ENCODE data around the gene LRRC40. TPM values are rescaled to one million over a fixed set of nuclear protein-coding genes. Genes with fewer than 3 reads are reported as not detected.

LRRC40 gene
- 12.9 TPM for total RNA-seq (2013)
- polyA plus RNA-seq (1 to 10 TPM; 4.3 to 6.3 (median 5.0) TPM), polyA minus RNA-seq (5.3 and 6.8 TPM in 2 replicates), total RNA-seq (15.6 to 38.0 (median 27.4) reads per million in 11 experiments)

- no peaks in the 10 kb centered on the region for H3K27me3 ChIP-seq (ENCODE audit: control insufficient read depth in 2 of 2, insufficient read depth in 2 of 2, low read length in 2 of 2)
- DNase-seq: peak; percentile 89 to 95 (median 94)
- H3K27ac ChIP-seq (ENCODE audit: low read depth in 1 of 2, low read length in 2 of 2): peak within 1 kb of the TSS; percentile 85 to 95
- no peaks in the 10 kb centered on the region for H3K9me3 ChIP-seq (replicated peaks in 1 of 2; ENCODE audit: control insufficient read depth in 1 of 2, insufficient read depth in 1 of 2, low read length in 2 of 2)
- Mint-ChIP-seq H3K9me3 (no peaks in the 10 kb centered on the region), H3K27me3 (ENCODE audit: low read depth in 3 of 3) (peaks cover 0 to 3% (median 0%) of the 10 kb centered on the region in 3 donors), H3K27ac (peak within 1 kb of the TSS; percentile 99 to 100 (median 99)), H3K4me1 (peaks cover 45% of the 10 kb centered on the region), H3K36me3 (peaks cover 15 to 26% of the 10 kb centered on the region in 2 donors), H3K4me3 (peak within 1 kb of the TSS; percentile 96 to 99)
- H3K4me1 ChIP-seq (ENCODE audit: control insufficient read depth in 1 of 2, insufficient read depth in 2 of 2, low read length in 2 of 2): peaks cover 15 to 34% of the 10 kb centered on the region in 2 donors
- 0% methylated on average over 29 of the region's 47 CpGs for WGBS (ENCODE audit: insufficient coverage)
- peaks cover 99% of the 10 kb centered on the region for H3K79me2 ChIP-seq (ENCODE audit: insufficient read depth, low read length)
- intact Hi-C loops (cut with micrococcal nuclease): loop anchor here (5.0 to 10.0 kb wide), 3 partner anchors 149 to 879 kb away; partner anchors contain the start of genes ZRANB2 (in 2 of the 2) and ANKRD13C (in 1 of the 2)
- H3K4me3 ChIP-seq (replicated peaks in 1 of 3; ENCODE audit: low read depth in 2 of 3, low read length in 3 of 3): peak within 1 kb of the TSS; percentile 87 to 100 (median 92)
- H3K4me2 ChIP-seq (replicated peaks; ENCODE audit: extremely low read depth, low read length, poor library complexity, severe bottlenecking): peak within 1 kb of the TSS; percentile 92
- peak within 1 kb of the TSS; percentile 91 for H3K9ac ChIP-seq (ENCODE audit: insufficient read depth, low read length, poor library complexity, severe bottlenecking)
- H3K36me3 ChIP-seq (replicated peaks in 1 of 2; ENCODE audit: control insufficient read depth in 1 of 2, insufficient read depth in 2 of 2, low read length in 2 of 2): peaks cover 0 to 21% of the 10 kb centered on the region in 2 donors
- H2AFZ ChIP-seq (ENCODE audit: insufficient read depth, low read depth, low read length, poor library complexity, severe bottlenecking): peak within 1 kb of the TSS; percentile 91
- no peak for TF ChIP-seq CTCF (IDR thresholded peaks at IDR 0.05)
- H4K20me1 ChIP-seq (ENCODE audit: insufficient read depth, low read length): peaks cover 5% of the 10 kb centered on the region
Measured at GRCh38 chr1:70205434-70206118, at the start of gene LRRC40. Gene LRRC40 (minus strand): TSS chr1:70205579. CDS start chr1:70205540, 39 bp downstream.

GRCh38 chr1:70248729-70249128, 43.4 kb upstream of the LRRC40 start:
- no peaks in the 10 kb centered on the region for H3K9me3 Mint-ChIP-seq
- intact Hi-C loops (cut with micrococcal nuclease): loop anchor here in 1 of 2 donors (10.0 kb wide), 1 partner anchor 816 kb away; no protein-coding TSS in a partner anchor
- no peak for TF ChIP-seq CTCF (IDR thresholded peaks at IDR 0.05)
- no peak for DNase-seq
- WGBS (ENCODE audit: insufficient coverage): 100% methylated on average over 2 of the region's 4 CpGs
- Histone ChIP-seq H3K9me3 (replicated peaks in 1 of 2; ENCODE audit: control insufficient read depth in 1 of 2, insufficient read depth in 1 of 2, low read length in 2 of 2) (no peaks in the 10 kb centered on the region), H3K27me3 (ENCODE audit: control insufficient read depth in 2 of 2, insufficient read depth in 2 of 2, low read length in 2 of 2) (no peaks in the 10 kb centered on the region), H3K36me3 (replicated peaks in 1 of 2; ENCODE audit: control insufficient read depth in 1 of 2, insufficient read depth in 2 of 2, low read length in 2 of 2) (peaks cover 93 to 100% of the 10 kb centered on the region in 2 donors), H3K4me3 (replicated peaks in 1 of 3; ENCODE audit: low read depth in 2 of 3, low read length in 3 of 3) (no peak overlapping the region), H3K79me2 (ENCODE audit: insufficient read depth, low read length) (peaks cover 2% of the 10 kb centered on the region), H3K9ac (ENCODE audit: insufficient read depth, low read length, poor library complexity, severe bottlenecking) (no peak overlapping the region), H2AFZ (ENCODE audit: insufficient read depth, low read depth, low read length, poor library complexity, severe bottlenecking) (no peak overlapping the region), H3K4me1 (ENCODE audit: control insufficient read depth in 1 of 2, insufficient read depth in 2 of 2, low read length in 2 of 2) (no peaks in the 10 kb centered on the region), H3K27ac (ENCODE audit: low read depth in 1 of 2, low read length in 2 of 2) (no peak overlapping the region), H3K4me2 (replicated peaks; ENCODE audit: extremely low read depth, low read length, poor library complexity, severe bottlenecking) (no peak overlapping the region), H4K20me1 (ENCODE audit: insufficient read depth, low read length) (peaks cover 18% of the 10 kb centered on the region)
- no peak overlapping the region for H3K4me3 Mint-ChIP-seq
- H3K27ac Mint-ChIP-seq: peak overlapping the region in 1 of 7 donors; percentile 12
- no peaks in the 10 kb centered on the region for H3K4me1 Mint-ChIP-seq
- peaks cover 79 to 82% of the 10 kb centered on the region in 2 donors for H3K36me3 Mint-ChIP-seq
- no peaks in the 10 kb centered on the region for H3K27me3 Mint-ChIP-seq (ENCODE audit: low read depth in 3 of 3)
